GM12873 (cell line): ENCODE measurements around the gene SEMA6A.

Experiments used
- CTCF ChIP-seq: IDR thresholded peaks from 2 replicates; pipeline ENCODE4 v1.5.1; 2012; ENCODE audit warnings: low read depth, mild to moderate bottlenecking, moderate library complexity, low read length, control low read depth; ENCODE audit not compliant: insufficient read depth; ENCODE audit errors: missing control alignments

The SEMA6A gene

GRCh38 chr5:116525674-116526073 lies 48.9 kb downstream of the SEMA6A start:
- TF ChIP-seq CTCF: no peak

- no peak for TF ChIP-seq CTCF
Observed at GRCh38 chr5:116524966-116525365, 49.7 kb downstream of the SEMA6A start.

GRCh38 chr5:116524051-116524904 lies 50.3 kb downstream of the SEMA6A start:
- no peak for TF ChIP-seq CTCF

GRCh38 chr5:116522356-116523136 lies 52.1 kb downstream of the SEMA6A start:
- TF ChIP-seq CTCF: no peak

GRCh38 chr5:116521173-116521872 lies 53.3 kb downstream of the SEMA6A start:
- TF ChIP-seq CTCF: no peak

GRCh38 chr5:116520771-116521170 lies 53.9 kb downstream of the SEMA6A start:
- no peak for TF ChIP-seq CTCF

GRCh38 chr5:116518423-116518822 lies 56.2 kb downstream of the SEMA6A start:
- no peak for TF ChIP-seq CTCF
